ENCODE results near the gene SCYGR5. TPM values are rescaled to one million over a fixed set of nuclear protein-coding genes. Genes with fewer than 3 reads are reported as not detected.

Gene SCYGR5
- polyA plus RNA-seq, 1 donor (not counting 4 experiments of a cell fraction or from before 2014, with no cell fraction given), result not detected

- no peak overlapping the region for H3K27ac ChIP-seq (ENCODE audit: control insufficient read depth, insufficient read depth, low read length)
- no peak overlapping the region for H3K4me3 ChIP-seq (ENCODE audit: control insufficient read depth in 2 of 3, extremely low read depth in 1 of 3, insufficient read depth in 2 of 3, low read depth in 1 of 3, low read length in 3 of 3)
- H3K4me2 ChIP-seq (ENCODE audit: control insufficient read depth, extremely low read depth, insufficient read depth, low read depth, low read length), result no peak overlapping the region
- dilution Hi-C loops (cut with MboI; ENCODE audit: extremely low pct_ligation_motif_present, low sequenced_read_pairs), result no loop called here
- H3K27me3 ChIP-seq (ENCODE audit: control insufficient read depth, extremely low read depth, insufficient read depth, low read length), result no peaks in the 10 kb centered on the region
- H3K9me3 ChIP-seq (ENCODE audit: control insufficient read depth, low read depth, low read length), result no peaks in the 10 kb centered on the region
- no peak overlapping the region for H3K9ac ChIP-seq (ENCODE audit: control insufficient read depth, extremely low read depth, insufficient read depth, low read length)
- no peak overlapping the region for H2AFZ ChIP-seq (ENCODE audit: control insufficient read depth, low read length)
- H3K4me1 ChIP-seq (ENCODE audit: control insufficient read depth, extremely low read depth, insufficient read depth, low read length), result no peaks in the 10 kb centered on the region
- no peaks in the 10 kb centered on the region for H3K36me3 ChIP-seq (ENCODE audit: control insufficient read depth in 2 of 2, extremely low read depth in 1 of 2, insufficient read depth in 2 of 2, low read length in 2 of 2)
- no peaks in the 10 kb centered on the region for H3K79me2 ChIP-seq (ENCODE audit: control insufficient read depth, insufficient read depth, low read length)
- no peak for TF ChIP-seq CTCF (optimal IDR thresholded peaks at IDR 0.05 in 1 of 3, IDR thresholded peaks at IDR 0.05 in 1 of 3, conservative IDR thresholded peaks at IDR 0.05 in 1 of 3; ENCODE audit: extremely low read depth in 1 of 3, insufficient read depth in 2 of 3, low read length in 3 of 3)
- TF ChIP-seq EZH2 (IDR thresholded peaks at IDR 0.05; ENCODE audit: low read length), result no peak
- no peaks in the 10 kb centered on the region for H4K20me1 ChIP-seq (ENCODE audit: control insufficient read depth, extremely low read depth, insufficient read depth, low read length)
- FAIRE-seq, result no peak
- no peaks in the 10 kb centered on the region for H3K9me1 ChIP-seq (ENCODE audit: control insufficient read depth, extremely low read depth, insufficient read depth, low read length)
- DNase-seq (ENCODE audit: low read depth, low spot score), result no peak
Measured at GRCh38 chr2:227632827-227633226, 33.8 kb upstream of the SCYGR5 start.

GRCh38 chr2:227634201-227634600, 32.4 kb upstream of the SCYGR5 start:
- Histone ChIP-seq H3K27ac (ENCODE audit: control insufficient read depth, insufficient read depth, low read length) (no peak overlapping the region), H3K9ac (ENCODE audit: control insufficient read depth, extremely low read depth, insufficient read depth, low read length) (no peak overlapping the region), H2AFZ (ENCODE audit: control insufficient read depth, low read length) (no peak overlapping the region), H4K20me1 (ENCODE audit: control insufficient read depth, extremely low read depth, insufficient read depth, low read length) (no peaks in the 10 kb centered on the region), H3K4me3 (ENCODE audit: control insufficient read depth in 2 of 3, extremely low read depth in 1 of 3, insufficient read depth in 2 of 3, low read depth in 1 of 3, low read length in 3 of 3) (no peak overlapping the region), H3K36me3 (ENCODE audit: control insufficient read depth in 2 of 2, extremely low read depth in 1 of 2, insufficient read depth in 2 of 2, low read length in 2 of 2) (no peaks in the 10 kb centered on the region), H3K9me3 (ENCODE audit: control insufficient read depth, low read depth, low read length) (no peaks in the 10 kb centered on the region), H3K9me1 (ENCODE audit: control insufficient read depth, extremely low read depth, insufficient read depth, low read length) (no peaks in the 10 kb centered on the region), H3K4me2 (ENCODE audit: control insufficient read depth, extremely low read depth, insufficient read depth, low read depth, low read length) (no peak overlapping the region), H3K4me1 (ENCODE audit: control insufficient read depth, extremely low read depth, insufficient read depth, low read length) (no peaks in the 10 kb centered on the region), H3K79me2 (ENCODE audit: control insufficient read depth, insufficient read depth, low read length) (no peaks in the 10 kb centered on the region), H3K27me3 (ENCODE audit: control insufficient read depth, extremely low read depth, insufficient read depth, low read length) (no peaks in the 10 kb centered on the region)
- TF ChIP-seq CTCF (optimal IDR thresholded peaks at IDR 0.05 in 1 of 3, IDR thresholded peaks at IDR 0.05 in 1 of 3, conservative IDR thresholded peaks at IDR 0.05 in 1 of 3; ENCODE audit: extremely low read depth in 1 of 3, insufficient read depth in 2 of 3, low read length in 3 of 3) (no peak), EZH2 (IDR thresholded peaks at IDR 0.05; ENCODE audit: low read length) (no peak)
- dilution Hi-C loops (cut with MboI; ENCODE audit: extremely low pct_ligation_motif_present, low sequenced_read_pairs), result no loop called here
- no peak for DNase-seq (ENCODE audit: low read depth, low spot score)
- FAIRE-seq, result no peak
